ENCODE results near the gene MRGPRF.
"Not testable (repeated sequence)": the region's sequence is repeated elsewhere in the genome, so short reads cannot be mapped to it uniquely, and the experiment has no call there.

The MRGPRF gene

DNA sequence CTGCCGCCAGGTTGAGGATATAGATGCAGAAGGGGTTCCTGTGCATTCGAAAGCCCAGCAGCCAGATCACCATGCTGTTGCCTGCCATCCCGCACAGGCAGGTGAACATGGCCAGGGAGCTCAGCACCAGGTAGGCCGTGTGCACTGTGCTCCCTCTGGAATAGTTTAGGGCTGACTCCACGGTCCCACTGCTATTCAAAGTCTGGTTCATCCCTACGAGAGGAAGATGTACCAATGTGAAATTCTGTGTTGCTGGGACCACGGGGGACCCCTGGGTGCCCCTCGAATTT, 32.3 kb downstream of the MRGPRF start, which contains the start of gene MRGPRD:
Gene MRGPRD, minus strand, starts transcription at position 211 of the 290 bp plus-strand sequence. Its CDS starts 0 bp downstream, at position 211.
- DNase-seq: no peak

DNA sequence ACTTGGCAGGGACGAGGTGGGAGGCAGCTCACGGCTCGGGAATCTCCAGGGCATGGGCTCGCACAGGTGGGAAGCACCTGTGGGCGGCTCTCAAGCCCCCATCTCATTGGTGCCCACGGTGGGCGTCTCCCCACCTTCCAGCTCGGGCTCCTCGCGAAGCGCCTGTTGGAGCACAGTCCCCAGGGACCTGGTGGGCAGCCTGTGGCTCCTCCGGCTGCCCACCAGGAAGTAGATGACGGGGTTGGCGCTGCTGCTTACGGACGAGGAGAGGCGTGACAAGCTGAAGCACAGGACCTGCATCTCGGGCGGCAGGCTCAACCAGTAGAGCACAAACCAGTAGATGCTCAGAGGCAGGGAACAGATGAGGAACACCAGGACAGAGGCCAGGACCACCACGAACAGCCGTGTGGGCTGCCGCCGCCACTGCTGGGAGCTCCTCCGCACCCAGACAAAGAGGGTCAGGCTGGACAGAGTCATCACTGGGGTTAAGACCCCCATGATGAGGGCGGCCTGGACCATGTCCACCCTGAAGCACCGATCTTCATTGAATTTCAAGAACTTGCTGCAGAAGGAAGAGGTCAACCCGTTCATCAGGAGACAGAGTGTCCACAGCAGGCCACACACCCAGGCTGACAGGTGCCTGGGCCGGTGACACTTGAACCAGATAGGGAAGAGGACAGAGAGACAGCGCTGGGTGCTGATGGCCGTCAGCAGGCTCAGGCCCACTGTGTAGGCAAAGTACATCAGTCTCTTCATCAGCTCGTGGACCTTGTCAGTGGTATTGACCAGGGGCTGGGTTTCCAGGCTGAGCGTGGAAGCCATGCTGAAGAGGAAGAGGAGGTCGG, 32.9 kb downstream of the MRGPRF start:
- DNase-seq: peak; percentile 19

DNA sequence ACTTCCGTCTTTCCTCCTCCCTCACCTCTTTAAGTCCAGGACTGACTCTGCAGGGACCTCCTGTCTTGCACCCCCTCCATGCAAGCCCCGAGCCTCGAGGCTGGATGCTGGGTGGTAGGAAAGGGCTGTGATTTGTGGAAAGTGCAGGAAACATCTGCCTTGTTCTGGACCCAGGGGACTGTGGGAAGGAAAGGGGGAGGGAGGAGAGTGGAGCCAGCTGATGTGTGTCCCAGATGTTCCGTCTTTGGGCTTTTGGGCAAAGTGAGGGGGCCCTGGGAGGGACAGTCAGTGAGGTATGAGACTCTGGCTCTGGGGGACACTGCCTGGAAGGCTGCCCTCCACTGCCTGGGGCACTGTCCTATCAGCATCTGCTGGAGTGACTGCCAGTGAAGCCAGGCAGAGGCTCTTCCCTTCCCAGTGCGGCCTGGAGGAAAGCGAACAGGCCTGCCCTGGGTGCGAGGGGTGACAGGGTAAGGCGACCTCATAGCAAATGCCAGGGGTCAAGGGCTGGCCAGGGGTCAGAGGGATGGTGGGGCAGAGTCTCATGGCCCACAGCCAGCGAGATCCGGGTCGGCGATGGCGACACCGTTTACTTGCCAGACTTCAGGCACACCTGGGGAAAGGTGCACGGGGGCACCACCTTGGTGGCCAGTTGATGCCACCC, 34.0 kb downstream of the MRGPRF start:
- peak; percentile 21 for DNase-seq

DNA sequence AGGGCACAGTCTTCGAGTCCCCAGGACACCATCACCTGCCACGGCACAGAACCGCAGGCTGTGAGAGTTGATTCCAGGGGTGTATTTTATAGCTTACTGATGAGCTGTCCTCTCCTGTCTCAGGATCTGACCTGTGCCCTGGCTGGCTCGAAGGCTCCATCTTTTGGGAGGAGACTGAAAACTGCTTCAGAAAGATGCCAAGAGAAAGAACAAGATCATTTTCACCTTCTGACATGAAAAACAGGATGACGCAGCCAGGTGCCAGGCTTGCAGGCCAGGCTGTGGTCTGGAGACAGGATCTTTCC, 34.5 kb downstream of the MRGPRF start:
- peak; percentile 40 for DNase-seq

DNA sequence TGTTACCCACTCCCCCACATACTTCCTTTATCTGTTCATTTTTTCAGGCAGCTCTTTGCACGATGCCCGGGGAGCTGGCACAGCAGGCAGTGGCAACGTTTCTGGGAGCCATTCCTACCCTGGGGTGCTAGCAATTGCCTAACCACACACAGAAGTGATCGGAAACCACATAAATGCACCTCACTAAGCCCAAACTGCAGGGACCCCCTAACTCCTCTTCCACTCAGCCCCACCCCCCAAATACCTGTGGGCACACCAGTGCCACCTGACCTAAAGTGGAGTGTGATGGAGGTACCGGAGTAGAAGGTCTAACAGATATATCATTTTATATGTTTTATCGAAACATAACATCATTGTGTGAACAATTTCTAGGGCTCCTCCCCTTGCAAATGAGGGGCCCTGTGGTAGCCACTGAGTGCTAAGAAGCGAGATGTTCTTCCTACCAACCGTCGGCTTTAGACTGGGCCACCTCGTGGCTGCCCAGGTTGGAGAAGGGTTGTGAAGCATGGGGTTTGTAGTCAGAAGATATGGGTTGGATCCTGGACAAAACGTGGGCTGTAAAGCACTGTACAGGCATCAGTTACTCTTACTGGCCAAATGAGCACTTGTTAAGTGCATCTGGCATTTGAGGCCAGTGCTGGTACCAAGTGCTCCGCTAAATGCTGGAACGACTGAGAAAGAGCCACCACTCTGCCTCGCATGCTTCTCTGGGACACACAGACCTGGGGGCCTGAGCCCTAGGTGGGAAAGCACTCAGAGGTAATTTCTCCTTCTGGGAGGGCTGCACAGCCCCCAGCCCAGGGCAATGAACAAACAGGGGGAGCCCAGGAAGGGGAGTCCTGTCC, 35.0 kb downstream of the MRGPRF start:
- DNase-seq: no peak

DNA sequence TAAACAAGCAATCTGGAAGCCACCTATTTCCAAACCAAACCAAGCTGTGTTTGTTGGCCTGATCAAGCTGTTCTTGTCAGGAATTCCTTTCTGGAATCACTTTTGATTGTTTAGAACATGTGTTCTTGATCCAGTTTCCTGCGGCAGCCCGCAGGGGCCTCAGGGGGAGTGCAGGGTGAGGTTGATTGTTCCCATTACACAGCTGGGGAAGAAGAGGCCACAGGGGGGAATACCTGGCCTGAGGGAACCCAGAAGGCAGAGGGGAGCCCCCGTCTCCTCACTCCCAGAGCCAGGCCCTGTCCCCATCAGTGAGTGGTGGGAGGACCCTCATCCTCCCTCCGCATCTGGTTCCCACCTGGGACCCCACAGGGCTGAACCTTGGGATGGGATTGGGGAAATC, 36.5 kb downstream of the MRGPRF start:
- no peak for DNase-seq

DNA sequence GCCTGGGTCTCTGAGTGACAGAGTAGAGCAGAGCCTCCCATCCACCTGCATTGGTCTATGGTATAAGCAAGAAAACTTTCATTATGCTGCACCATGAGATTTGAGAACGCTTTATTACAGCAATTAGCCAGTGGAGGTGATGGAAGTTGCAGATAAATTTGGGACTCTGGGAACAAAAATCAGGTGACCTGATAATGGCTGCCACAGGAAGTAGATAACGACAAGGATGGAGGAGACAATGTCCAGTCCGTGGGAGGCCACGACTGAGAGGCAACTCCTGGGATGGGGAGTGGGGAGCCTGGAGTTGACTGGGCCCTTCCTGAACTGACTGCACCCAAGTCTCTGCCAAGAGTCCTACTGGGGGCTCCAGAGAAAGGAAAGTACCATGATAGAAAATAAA, 37.0 kb downstream of the MRGPRF start:
- DNase-seq: no peak

DNA sequence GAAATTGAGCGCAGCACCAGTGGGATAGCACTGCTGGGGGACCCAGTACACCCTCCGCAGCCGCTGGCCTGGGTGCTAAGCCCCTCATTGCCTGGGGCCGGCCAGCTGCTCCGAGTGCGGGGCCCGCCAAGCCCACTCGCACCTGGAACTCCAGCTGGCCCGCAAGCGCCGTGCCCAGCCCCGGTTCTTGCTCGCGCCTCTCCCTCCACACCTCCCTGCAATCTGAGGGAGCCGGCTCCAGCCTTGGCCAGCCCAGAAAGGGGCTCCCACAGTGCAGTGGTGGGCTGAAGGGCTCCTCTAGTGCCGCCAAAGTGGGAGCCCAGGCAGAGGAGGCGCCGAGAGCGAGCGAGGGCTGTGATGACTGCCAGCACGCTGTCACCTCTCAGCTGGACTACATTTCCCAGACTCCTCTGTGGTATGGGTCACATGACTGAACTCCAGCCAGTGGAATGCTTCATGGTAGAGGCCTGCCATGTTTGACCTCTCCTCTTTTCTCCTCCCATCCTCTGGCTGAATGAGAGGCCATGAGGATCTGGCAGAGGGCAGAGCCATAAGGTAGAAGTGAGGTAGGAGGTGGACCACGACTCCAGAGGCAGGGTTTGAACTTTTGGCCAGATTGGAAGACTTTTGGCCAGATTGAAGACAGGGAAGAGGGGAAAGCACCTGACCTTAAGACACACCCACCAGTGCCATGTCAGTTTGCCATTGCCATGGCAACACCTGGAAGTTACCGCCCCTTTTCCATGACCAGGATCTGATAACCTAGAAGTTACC, 38.4 kb downstream of the MRGPRF start:
- DNase-seq: peak; percentile 52

DNA sequence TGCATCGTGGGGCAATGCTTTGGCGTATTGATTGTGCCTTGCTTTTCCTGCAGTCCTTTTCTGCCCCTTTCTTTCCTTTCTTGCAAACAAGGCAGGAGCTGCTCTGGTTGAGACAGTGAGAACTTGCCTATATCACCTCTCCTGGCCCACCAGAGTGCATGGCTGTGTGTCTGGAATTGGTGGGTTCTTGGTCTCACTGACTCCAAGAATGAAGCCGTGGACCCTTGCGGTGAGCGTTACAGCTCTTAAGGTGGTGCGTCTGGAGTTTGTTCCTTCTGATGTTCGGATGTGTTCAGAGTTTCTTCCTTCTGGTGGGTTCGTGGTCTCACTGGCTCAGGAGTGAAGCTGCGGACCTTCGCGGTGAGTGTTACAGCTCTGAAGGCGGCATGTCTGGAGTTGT, 39.3 kb downstream of the MRGPRF start:
- DNase-seq: not testable (repeated sequence)

DNA sequence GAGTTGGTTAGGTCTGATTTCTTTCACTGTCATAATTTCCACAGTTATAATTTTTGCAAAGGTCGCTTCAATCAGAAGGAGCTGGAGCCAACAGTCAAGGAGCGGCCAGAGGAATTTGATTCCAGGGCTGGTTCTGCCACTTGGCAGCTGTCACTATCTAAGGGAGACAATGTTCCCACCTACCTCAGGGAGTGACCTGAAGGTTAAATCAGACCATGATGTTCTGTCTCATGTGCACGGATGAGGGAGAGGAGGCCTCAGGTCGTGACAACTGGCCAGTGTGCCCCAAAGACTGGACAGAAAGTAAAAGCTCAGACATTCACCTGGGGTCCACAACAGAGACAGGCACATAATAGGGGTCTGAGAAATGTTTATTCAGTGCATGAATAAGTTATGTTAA, 39.8 kb downstream of the MRGPRF start:
- no peak for DNase-seq

DNA sequence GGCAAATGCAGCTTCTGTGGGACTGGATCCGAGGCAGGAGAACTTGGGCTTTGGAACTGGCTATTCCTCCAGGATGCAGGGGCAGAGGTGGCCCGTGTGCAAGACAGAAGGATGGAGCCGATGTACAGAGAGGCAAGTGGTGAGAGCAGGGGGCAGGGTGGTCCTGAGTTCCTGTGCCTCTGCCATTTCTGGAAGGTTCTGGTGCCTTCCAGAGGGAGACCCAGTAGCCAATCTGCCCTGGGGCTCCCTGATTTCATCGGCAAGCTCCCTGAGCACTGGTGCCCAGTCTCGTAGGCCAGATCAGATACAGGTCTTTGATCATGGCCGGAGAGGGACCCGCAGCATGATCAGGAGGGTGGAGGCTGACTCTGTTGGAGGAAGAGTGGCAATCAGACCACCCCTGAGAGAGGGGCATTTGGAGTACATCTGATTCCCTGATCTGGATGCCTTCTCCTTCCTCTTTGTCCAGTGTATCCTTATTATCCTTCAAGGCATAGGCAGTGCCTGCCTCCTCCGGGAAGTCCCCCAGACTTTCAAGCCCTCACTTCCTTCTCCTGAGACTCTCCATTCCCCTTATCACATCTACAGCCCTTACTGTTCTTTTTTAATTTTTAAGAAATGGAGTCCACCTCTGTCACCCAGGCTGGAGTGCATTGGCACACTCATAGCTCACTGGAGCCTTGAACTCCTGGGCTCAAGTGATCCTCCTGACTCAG, 42.0 kb downstream of the MRGPRF start:
- DNase-seq: no peak

DNA sequence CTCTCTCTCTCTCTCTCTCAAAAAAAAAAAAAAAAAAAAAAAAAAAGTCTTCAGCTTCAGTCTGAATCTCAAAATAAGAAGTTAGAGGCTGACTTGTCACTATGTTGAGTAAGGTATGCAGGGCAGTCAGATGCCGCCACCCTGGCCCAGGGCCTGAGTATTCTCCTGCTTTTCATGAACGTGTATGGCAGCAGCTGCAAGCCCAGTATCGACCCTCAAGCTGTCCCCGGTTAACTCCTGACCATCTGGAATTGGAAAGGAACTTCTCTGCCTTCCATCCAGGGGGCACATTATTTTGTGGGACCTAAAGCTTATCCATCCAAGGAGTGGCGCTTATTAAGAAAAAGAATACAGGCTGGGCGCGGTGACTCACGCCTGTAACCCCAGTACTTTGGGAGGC, 43.7 kb downstream of the MRGPRF start:
- DNase-seq: no peak

DNA sequence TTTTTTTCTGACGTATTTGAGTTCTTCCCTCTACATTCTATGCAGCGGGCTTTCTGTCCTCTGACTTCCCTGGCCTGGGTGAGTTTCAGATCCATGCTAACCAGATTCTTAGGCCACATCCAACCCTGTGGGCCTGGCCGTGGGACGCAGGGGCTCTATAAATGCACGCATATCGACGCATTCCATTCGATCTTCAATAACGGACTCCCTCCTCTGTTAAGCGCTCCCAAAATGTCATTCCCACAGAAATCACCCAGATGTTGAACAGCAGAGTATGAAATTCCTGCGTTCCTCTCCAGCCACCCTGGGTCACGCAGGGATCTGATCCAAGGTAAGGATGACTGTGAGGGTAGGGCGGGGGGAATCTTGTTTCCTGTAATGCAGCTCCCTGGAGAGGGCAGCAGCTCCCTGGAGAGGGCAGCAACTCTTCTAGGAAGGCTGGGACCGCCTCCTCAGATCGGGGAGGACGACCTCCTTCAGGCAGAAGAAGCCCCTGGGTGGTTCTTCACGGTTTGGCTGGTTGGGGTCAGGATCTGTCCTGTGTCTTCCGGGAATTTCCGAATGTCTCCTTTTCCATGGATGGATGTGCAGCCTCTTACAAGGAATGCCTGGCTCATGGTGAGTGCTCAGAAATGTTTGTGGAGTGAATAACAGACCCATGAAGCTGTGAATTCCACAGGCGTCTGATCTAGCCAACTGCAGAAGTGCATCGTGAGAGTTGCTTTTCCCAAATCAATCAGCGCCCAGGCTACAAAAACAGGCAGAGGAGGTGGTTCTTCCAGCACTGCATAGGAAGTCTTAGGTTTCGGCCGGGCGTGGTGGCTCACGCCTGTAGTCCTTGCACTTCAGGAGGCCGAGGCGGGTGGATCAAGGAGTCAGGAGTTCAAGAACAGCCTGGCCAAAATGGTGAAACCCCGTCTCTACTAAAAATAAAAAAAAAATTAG, 44.5 kb downstream of the MRGPRF start:
- peak; percentile 28 for DNase-seq

DNA sequence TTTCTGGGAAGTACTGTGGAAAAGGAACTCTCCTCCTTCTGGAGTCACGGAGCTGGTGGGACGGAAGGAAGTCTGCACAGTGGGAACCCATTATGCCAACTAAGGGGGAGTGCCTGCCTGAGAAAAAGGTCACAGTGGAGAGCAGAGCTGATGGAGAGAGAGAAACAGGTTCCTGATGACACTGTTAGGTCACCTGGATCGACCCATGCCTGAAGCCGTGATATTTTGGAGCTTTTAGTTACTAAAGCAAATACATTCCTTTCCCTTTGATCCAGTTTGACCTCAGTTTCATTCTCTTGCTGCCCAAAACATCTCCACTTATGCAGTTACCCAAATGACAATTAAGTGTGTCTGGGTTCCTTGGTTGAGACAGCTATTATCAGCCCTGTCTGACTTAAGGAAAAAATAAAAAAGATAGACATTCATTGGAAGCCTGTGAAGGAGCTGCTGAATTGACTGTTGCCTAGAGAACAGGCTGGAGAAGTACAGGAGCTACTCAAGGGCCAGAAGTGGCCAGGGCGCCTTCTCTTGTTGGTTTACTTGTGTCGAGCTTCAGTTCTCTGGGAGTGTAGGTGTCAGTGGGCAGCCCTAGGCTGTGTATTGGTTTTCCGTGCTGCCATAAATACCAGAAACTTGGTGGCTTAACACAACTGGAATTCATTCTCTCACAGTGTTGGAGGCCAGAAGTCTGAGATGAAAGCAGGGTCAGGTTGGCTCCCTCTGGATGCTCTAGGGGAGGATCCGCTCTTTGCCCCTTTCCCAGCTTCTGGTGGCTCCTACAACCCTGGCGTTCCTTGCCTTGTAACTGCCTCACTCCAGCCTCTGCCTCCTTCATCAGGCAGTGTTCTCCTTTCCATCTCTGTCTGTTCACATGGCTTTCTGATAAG, 45.9 kb downstream of the MRGPRF start:
- no peak for DNase-seq

DNA sequence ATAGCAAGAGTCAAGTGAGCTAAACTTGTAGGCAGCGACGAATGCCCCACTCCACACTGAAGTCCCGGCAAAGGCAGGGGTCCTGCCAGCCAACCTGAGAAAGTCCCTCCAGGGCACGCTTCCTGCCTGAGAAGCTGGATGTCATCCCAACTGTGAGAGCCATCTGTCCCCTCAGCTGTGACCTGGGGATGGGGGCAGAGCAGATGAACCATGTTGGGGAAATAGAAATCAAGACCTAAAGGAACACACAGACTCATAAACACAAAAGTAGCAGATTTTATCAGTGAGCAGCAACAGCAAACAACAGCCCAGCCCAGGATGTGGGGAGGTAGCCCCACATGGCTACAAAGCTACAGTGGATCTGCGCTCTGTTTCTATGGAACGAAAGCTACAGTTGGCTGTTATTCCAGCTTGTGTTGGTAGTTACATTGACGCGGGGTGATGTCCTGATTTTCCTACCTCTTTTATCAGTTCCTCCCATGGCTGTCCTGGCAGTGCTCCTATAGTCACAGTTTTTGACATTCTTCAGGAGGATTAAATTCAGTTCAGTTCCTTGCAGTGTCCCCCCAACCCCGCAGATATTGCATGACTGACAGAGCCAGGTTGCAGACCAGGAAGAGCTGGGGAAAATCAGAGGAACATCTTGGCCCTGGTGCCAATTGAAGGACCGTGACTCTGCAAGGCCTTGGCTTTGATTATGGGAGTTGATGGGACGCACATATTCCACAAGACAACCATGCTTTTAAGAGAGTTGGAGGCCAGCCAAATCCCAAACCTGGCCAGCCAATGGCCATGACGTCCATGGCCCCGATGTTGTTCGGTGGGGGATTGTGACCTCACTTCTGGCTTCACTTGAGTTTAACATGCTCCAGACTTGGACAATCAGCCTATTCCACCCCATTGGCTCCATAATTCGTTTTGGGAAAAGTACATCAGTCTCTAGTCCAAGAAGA, 46.9 kb downstream of the MRGPRF start:
- peak; percentile 30 for DNase-seq

DNA sequence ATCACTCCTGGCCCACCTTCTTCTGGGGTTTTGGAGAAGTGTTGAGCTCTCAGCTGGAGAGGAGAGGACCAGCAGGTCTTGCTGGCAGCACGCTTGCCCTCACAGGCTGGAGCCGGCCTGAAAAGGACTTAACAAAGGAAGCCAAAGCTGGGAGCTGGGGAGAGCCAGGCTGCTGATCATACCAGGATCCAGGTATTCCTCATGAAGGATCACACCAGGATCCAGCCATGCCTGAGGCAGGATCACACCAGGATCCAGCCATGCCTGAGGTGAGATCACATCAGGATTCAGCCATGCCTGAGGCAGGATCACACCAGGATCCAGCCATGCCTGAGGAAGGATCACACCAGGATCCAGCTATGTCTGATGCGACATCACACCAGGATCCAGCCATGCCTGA, 49.3 kb downstream of the MRGPRF start:
- DNase-seq: no peak

DNA sequence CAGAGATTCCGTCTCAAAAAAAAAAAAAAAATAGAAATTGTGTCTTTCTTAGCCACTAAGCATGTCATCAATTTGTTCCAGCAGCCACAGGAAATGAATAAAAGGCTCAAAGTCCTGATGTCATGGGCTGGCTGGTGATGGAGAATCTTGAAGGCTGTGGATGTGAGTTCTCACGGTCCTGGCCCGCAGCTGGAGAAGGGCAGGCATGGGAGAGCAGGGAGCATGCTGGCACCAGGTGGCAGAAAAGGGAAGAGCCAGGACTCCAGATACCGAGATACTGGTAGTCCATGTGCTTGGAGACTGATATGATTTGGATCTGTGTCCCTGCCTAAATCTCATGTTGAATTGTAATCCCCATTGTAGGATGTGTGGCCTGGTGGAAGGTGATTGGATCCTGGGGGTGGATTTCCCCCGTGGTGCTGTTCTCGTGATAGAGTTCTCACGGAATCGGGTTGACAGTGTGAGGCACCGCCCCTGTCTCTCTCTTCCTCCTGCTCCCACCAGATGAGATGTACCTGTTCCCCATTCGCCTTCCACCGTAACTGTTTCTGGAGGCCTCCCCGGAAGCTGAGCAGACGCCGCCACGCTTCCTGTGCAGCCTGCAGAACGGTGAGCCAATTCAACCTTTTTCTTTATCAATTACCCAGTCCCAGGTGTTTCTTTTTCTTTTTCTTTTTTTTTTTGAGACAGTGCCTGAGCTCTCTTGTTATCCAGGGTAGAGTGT, 50.4 kb downstream of the MRGPRF start:
- DNase-seq: no peak

DNA sequence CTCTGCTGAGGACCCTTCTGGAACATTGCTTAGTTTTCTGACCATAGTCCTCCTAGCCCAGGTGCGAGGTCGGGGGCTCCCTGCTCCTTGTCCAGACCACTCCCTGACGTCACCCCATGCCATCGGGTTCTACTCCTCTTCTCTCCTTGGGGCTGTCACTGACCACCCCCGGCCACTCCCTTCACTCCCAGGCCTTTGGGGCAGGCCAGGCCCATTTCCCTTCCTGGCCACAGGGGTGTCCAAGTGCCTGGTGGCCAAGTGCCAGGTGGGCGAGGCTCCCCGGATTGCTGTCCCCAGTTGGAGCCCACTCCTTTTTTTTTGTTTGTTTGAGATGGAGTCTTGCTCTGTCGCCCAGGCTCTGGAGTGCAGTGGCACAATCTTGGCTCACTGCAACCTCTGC, 51.8 kb downstream of the MRGPRF start:
- DNase-seq: no peak
